Right atrium auricular region (tissue), 2 donors: ENCODE data around the gene WDR46. TPM values are rescaled to one million over a fixed set of nuclear protein-coding genes. Genes with fewer than 3 reads are reported as not detected.
A peak's percentile ranks its signal among the peaks of the same experiment; 100 is the strongest.
"Not testable (repeated sequence)": the region's sequence is repeated elsewhere in the genome, so short reads cannot be mapped to it uniquely, and the experiment has no call there.

Source experiments
- DNase-seq: peaks from one replicate; pipeline ENCODE4 v3.0.0-alpha.2; 2019; ENCODE audit warnings: low spot score
- H3K27ac ChIP-seq, 2 donors: fragments of 200-600 bp; sonication (generic); 1 replicate in 1 of 2; 2 replicates in 1 of 2; pipeline ENCODE4 v1.5.1; 2016 to 2019
- H3K27me3 ChIP-seq, 2 donors: fragments of 200-600 bp; sonication (generic); one replicate each; pipeline versions ENCODE4 v1.5.1 to v1.6.0; 2017 to 2019
- H3K36me3 ChIP-seq: fragments of 200-600 bp; sonication (generic); one replicate; pipeline ENCODE4 v1.5.1; 2016
- H3K4me1 ChIP-seq, 2 donors: fragments of 200-600 bp; sonication (generic); one replicate each; pipeline versions ENCODE4 v1.5.1 to v1.6.0; 2017 to 2019
- H3K4me3 ChIP-seq, 2 donors: fragments of 200-600 bp; sonication (generic); 1 replicate in 1 of 2; 2 replicates in 1 of 2; pipeline ENCODE4 v1.5.1; 2017 to 2019; ENCODE audit warnings: mild to moderate bottlenecking in 1 of 2, moderate library complexity in 1 of 2
- H3K9me3 ChIP-seq, 2 donors: fragments of 200-600 bp; sonication (generic); one replicate each; pipeline ENCODE4 v1.5.1; 2019
- CTCF ChIP-seq, 2 donors: fragments of 200-600 bp; sonication (generic); IDR thresholded peaks; one replicate each; pipeline ENCODE4 v1.5.1; 2019; ENCODE audit warnings: antibody characterized with exemption in 2 of 2
- total RNA-seq, 2 donors: library from RNA; depleted of rRNA; stranded (reverse); fragments of >200 nt; gene quantifications; one replicate each; pipeline ENCODE4 v1.1.0, GENCODE V29; 2016

Gene WDR46
- total RNA-seq, 2 donors from 2014 or later: 22.5 to 30.9 TPM

GRCh38 chr6:33288141-33288920 lies 708 bp downstream of the WDR46 start:
- H3K27ac ChIP-seq: peak overlapping the region; percentile 84 to 86
- no peaks in the 10 kb centered on the region for H3K27me3 ChIP-seq
- peak overlapping the region; percentile 70 to 72 for H3K4me3 ChIP-seq
- H3K9me3 ChIP-seq: no peaks in the 10 kb centered on the region
- TF ChIP-seq CTCF (IDR thresholded peaks at IDR 0.05): no peak
- H3K36me3 ChIP-seq: peaks cover 54% of the 10 kb centered on the region
- H3K4me1 ChIP-seq: peaks cover 0 to 24% of the 10 kb centered on the region in 2 donors
- no peak for DNase-seq

GRCh38 chr6:33286946-33287914 lies 1.8 kb downstream of the WDR46 start:
- no peak for TF ChIP-seq CTCF (IDR thresholded peaks at IDR 0.05)
- H3K4me1 ChIP-seq: peaks cover 0 to 24% of the 10 kb centered on the region in 2 donors
- H3K36me3 ChIP-seq: peaks cover 50% of the 10 kb centered on the region
- H3K4me3 ChIP-seq: no peak overlapping the region
- H3K9me3 ChIP-seq: no peaks in the 10 kb centered on the region
- H3K27ac ChIP-seq: no peak overlapping the region
- DNase-seq: no peak
- H3K27me3 ChIP-seq: no peaks in the 10 kb centered on the region

GRCh38 chr6:33285214-33285613 lies 3.8 kb downstream of the WDR46 start:
- H3K4me3 ChIP-seq, H3K9me3 ChIP-seq, DNase-seq, H3K27ac ChIP-seq, H3K27me3 ChIP-seq: not testable (repeated sequence)
- Histone ChIP-seq H3K4me1 (peaks cover 0 to 18% of the 10 kb centered on the region in 2 donors), H3K36me3 (peaks cover 38% of the 10 kb centered on the region)

- Histone ChIP-seq H3K27me3 (no peaks in the 10 kb centered on the region), H3K4me1 (peaks cover 0 to 28% of the 10 kb centered on the region in 2 donors), H3K36me3 (peaks cover 40% of the 10 kb centered on the region), H3K4me3 (no peak overlapping the region), H3K9me3 (no peaks in the 10 kb centered on the region), H3K27ac (no peak overlapping the region)
- TF ChIP-seq CTCF (IDR thresholded peaks at IDR 0.05): no peak
- DNase-seq: no peak
These were observed 8.5 kb downstream of the WDR46 start for GRCh38 chr6:33280539-33280938.

GRCh38 chr6:33279971-33280511 lies 9.0 kb downstream of the WDR46 start:
- Histone ChIP-seq H3K9me3 (no peaks in the 10 kb centered on the region), H3K36me3 (peaks cover 42% of the 10 kb centered on the region), H3K4me3 (no peak overlapping the region), H3K4me1 (peaks cover 0 to 28% of the 10 kb centered on the region in 2 donors), H3K27ac (no peak overlapping the region), H3K27me3 (no peaks in the 10 kb centered on the region)
- DNase-seq: no peak
- peak in 1 of 2 donors; percentile 33 for TF ChIP-seq CTCF (IDR thresholded peaks at IDR 0.05)
